ENCODE data around the gene KDELR3.

- TF ChIP-seq YY1 (IDR thresholded peaks at IDR 0.05; ENCODE audit: insufficient read depth, insufficient read length) (no peak), ZNF274 (IDR thresholded peaks at IDR 0.05; ENCODE audit: low read depth, low read length) (no peak)
These were observed 50.7 kb downstream of the KDELR3 start for GRCh38 chr22:38518620-38519019.
